Astrocyte (in vitro differentiated cells and primary cell): Measurements from ENCODE around the gene WASHC4. TPM values are rescaled to one million over a fixed set of nuclear protein-coding genes. Genes with fewer than 3 reads are reported as not detected.

Experiments
- DNase-seq: peaks from one replicate; pipeline ENCODE4 v3.0.0-alpha.2; 2010; ENCODE audit warnings: low read depth
- FAIRE-seq: peaks from 2 replicates; lab custom pipeline; 2011; peaks lifted over from hg19 to GRCh38; lab: Jason Lieb, UNC
- H2AFZ ChIP-seq: 2 replicates; pipeline ENCODE4 v1.6.0; 2012; ENCODE audit warnings: low read depth, low read length, inconsistent platforms
- H3K27ac ChIP-seq: 2 replicates; pipeline ENCODE4 v1.5.1; 2011; ENCODE audit warnings: low read depth, low read length, inconsistent platforms
- H3K27me3 ChIP-seq: 2 replicates; pipeline ENCODE4 v1.6.0; 2011; ENCODE audit warnings: low read length, inconsistent platforms; ENCODE audit not compliant: insufficient read depth
- H3K36me3 ChIP-seq: 2 replicates; pipeline ENCODE4 v1.5.1; 2011; ENCODE audit warnings: low read length, inconsistent platforms; ENCODE audit not compliant: insufficient read depth
- H3K4me1 ChIP-seq: 2 replicates; pipeline ENCODE4 v1.5.1; 2011; ENCODE audit warnings: low read length, inconsistent platforms; ENCODE audit not compliant: insufficient read depth
- H3K4me2 ChIP-seq: 2 replicates; pipeline ENCODE4 v1.6.0; 2012; ENCODE audit warnings: low read length, inconsistent platforms
- H3K4me3 ChIP-seq: 2 replicates; pipeline ENCODE4 v1.5.1; 2011; ENCODE audit warnings: low read depth, mild to moderate bottlenecking, low read length, inconsistent platforms; ENCODE audit not compliant: insufficient read depth
- H3K79me2 ChIP-seq: 2 replicates; pipeline ENCODE4 v1.6.0; 2012; ENCODE audit warnings: mild to moderate bottlenecking, low read length, inconsistent platforms; ENCODE audit not compliant: insufficient read depth
- H3K9ac ChIP-seq: 2 replicates; pipeline ENCODE4 v1.6.0; 2012; ENCODE audit warnings: mild to moderate bottlenecking, low read length, inconsistent platforms
- H3K9me3 ChIP-seq: 2 replicates; pipeline ENCODE4 v1.5.1; 2012; ENCODE audit warnings: low read depth, mild to moderate bottlenecking, low read length, inconsistent platforms; ENCODE audit not compliant: insufficient read depth
- H4K20me1 ChIP-seq: 2 replicates; pipeline ENCODE4 v1.6.0; 2012; ENCODE audit warnings: low read length, inconsistent platforms; ENCODE audit not compliant: insufficient read depth
- H3K27ac Mint-ChIP-seq: one replicate; pipeline ENCODE4 v1.8.0; 2021; ENCODE audit warnings: mild to moderate bottlenecking, mixed read lengths; ENCODE audit not compliant: unreplicated experiment
- H3K27me3 Mint-ChIP-seq: one replicate; pipeline ENCODE4 v1.8.0; 2021; ENCODE audit warnings: low read depth, mixed read lengths; ENCODE audit not compliant: unreplicated experiment
- H3K36me3 Mint-ChIP-seq: one replicate; pipeline ENCODE4 v1.8.0; 2021; ENCODE audit warnings: low read depth, mixed read lengths; ENCODE audit not compliant: unreplicated experiment
- H3K4me1 Mint-ChIP-seq: one replicate; pipeline ENCODE4 v1.8.0; 2021; ENCODE audit warnings: low read depth, mixed read lengths; ENCODE audit not compliant: unreplicated experiment
- H3K4me3 Mint-ChIP-seq: one replicate; pipeline ENCODE4 v1.8.0; 2021; ENCODE audit warnings: mild to moderate bottlenecking, moderate library complexity, mixed read lengths; ENCODE audit not compliant: unreplicated experiment
- H3K9me3 Mint-ChIP-seq: one replicate; pipeline ENCODE4 v1.8.0; 2021; ENCODE audit warnings: mild to moderate bottlenecking, mixed read lengths; ENCODE audit not compliant: unreplicated experiment
- CTCF ChIP-seq: IDR thresholded peaks from 2 replicates; pipeline ENCODE4 v1.5.1; 2011; ENCODE audit warnings: low read depth, mild to moderate bottlenecking, inconsistent platforms, low read length, moderate library complexity; ENCODE audit not compliant: insufficient read depth
- EZH2 ChIP-seq: IDR thresholded peaks from 2 replicates; pipeline ENCODE4 v1.6.1; 2012; ENCODE audit warnings: mild to moderate bottlenecking, low read length, inconsistent platforms; ENCODE audit not compliant: insufficient read depth
- total RNA-seq: library from RNA; stranded (reverse); gene quantifications from 2 replicates; pipeline ENCODE4 v1.2.1, GENCODE V29; 2021

The WASHC4 gene
- total RNA-seq, 1 donor from 2014 or later: 51.1 TPM

GRCh38 chr12:105171691-105172436, 64.3 kb downstream of the WASHC4 start:
- H3K27ac Mint-ChIP-seq: no peak overlapping the region

GRCh38 chr12:105175397-105175990, 68.0 kb downstream of the WASHC4 start:
- FAIRE-seq (no peak), DNase-seq (no peak)
- Histone ChIP-seq H3K36me3 (peaks cover 30% of the 10 kb centered on the region), H3K27me3 (no peaks in the 10 kb centered on the region), H3K4me3 (no peak overlapping the region), H3K79me2 (no peaks in the 10 kb centered on the region), H3K27ac (no peak overlapping the region), H2AFZ (no peak overlapping the region), H3K9ac (no peak overlapping the region), H4K20me1 (peaks cover 6% of the 10 kb centered on the region), H3K4me1 (no peaks in the 10 kb centered on the region), H3K9me3 (no peaks in the 10 kb centered on the region), H3K4me2 (no peak overlapping the region)
- Mint-ChIP-seq H3K36me3 (peaks cover 24% of the 10 kb centered on the region), H3K27me3 (no peaks in the 10 kb centered on the region), H3K27ac (no peak overlapping the region), H3K9me3 (peaks cover 1% of the 10 kb centered on the region), H3K4me3 (no peak overlapping the region), H3K4me1 (no peaks in the 10 kb centered on the region)
- no peak for TF ChIP-seq EZH2
- no peak for TF ChIP-seq CTCF

More at GRCh38 chr12:105171691-105172436, 64.3 kb downstream of the WASHC4 start:
- Histone ChIP-seq H3K9ac (no peak overlapping the region), H4K20me1 (peaks cover 6% of the 10 kb centered on the region), H3K79me2 (no peaks in the 10 kb centered on the region), H3K4me1 (no peaks in the 10 kb centered on the region), H3K27me3 (no peaks in the 10 kb centered on the region), H3K9me3 (no peaks in the 10 kb centered on the region), H3K27ac (no peak overlapping the region), H3K4me3 (no peak overlapping the region), H3K36me3 (peaks cover 38% of the 10 kb centered on the region), H3K4me2 (no peak overlapping the region), H2AFZ (no peak overlapping the region)
- no peaks in the 10 kb centered on the region for H3K9me3 Mint-ChIP-seq
- H3K36me3 Mint-ChIP-seq: peaks cover 18% of the 10 kb centered on the region
- no peaks in the 10 kb centered on the region for H3K4me1 Mint-ChIP-seq
- DNase-seq (no peak), FAIRE-seq (no peak)
- H3K27me3 Mint-ChIP-seq: no peaks in the 10 kb centered on the region
- TF ChIP-seq EZH2 (no peak), CTCF (no peak)
- H3K4me3 Mint-ChIP-seq: no peak overlapping the region

GRCh38 chr12:105177208-105177607, 69.7 kb downstream of the WASHC4 start:
- no peak overlapping the region for H3K27ac Mint-ChIP-seq

More at GRCh38 chr12:105177208-105177607, 69.7 kb downstream of the WASHC4 start:
- no peak overlapping the region for H3K27ac ChIP-seq
- TF ChIP-seq CTCF (no peak), EZH2 (no peak)
- no peaks in the 10 kb centered on the region for H3K4me1 ChIP-seq
- no peak overlapping the region for H3K4me3 Mint-ChIP-seq
- no peak overlapping the region for H3K4me2 ChIP-seq
- no peaks in the 10 kb centered on the region for H3K4me1 Mint-ChIP-seq
- peaks cover 30% of the 10 kb centered on the region for H3K36me3 ChIP-seq
- no peak overlapping the region for H3K9ac ChIP-seq
- peaks cover 7% of the 10 kb centered on the region for H3K9me3 Mint-ChIP-seq
- H3K27me3 ChIP-seq: no peaks in the 10 kb centered on the region
- H3K79me2 ChIP-seq: no peaks in the 10 kb centered on the region
- H4K20me1 ChIP-seq: peaks cover 3% of the 10 kb centered on the region
- no peak overlapping the region for H2AFZ ChIP-seq
- no peak overlapping the region for H3K4me3 ChIP-seq
- H3K9me3 ChIP-seq: no peaks in the 10 kb centered on the region
- no peaks in the 10 kb centered on the region for H3K27me3 Mint-ChIP-seq
- no peak for DNase-seq
- no peak for FAIRE-seq
- H3K36me3 Mint-ChIP-seq: peaks cover 33% of the 10 kb centered on the region
